Measurements from ENCODE around the gene IMPACT. TPM values are rescaled to one million over a fixed set of nuclear protein-coding genes. Genes with fewer than 3 reads are reported as not detected.

The IMPACT gene
- total and polyA plus RNA-seq, 2 of the 4 experiments (the other 2 are of a cell fraction): 11.8 to 13.8 TPM

- Histone ChIP-seq H3K56ac (ENCODE audit: extremely low read depth, insufficient read depth, low read length) (no peak overlapping the region), H4K20me1 (ENCODE audit: insufficient read depth, low read length) (no peaks in the 10 kb centered on the region), H2BK15ac (ENCODE audit: low read depth, low read length) (no peak overlapping the region), H2AK5ac (ENCODE audit: low read depth, low read length) (no peak overlapping the region), H3K9me3 (ENCODE audit: control insufficient read depth, insufficient read depth, low read length) (no peaks in the 10 kb centered on the region), H3K9ac (ENCODE audit: low read depth, low read length) (no peak overlapping the region), H3K9me1 (ENCODE audit: insufficient read depth, low read length) (no peaks in the 10 kb centered on the region), H2AFZ (replicated peaks; ENCODE audit: low read length, poor library complexity) (no peak overlapping the region), H3K18ac (ENCODE audit: low read depth, low read length) (no peak overlapping the region), H2AK9ac (replicated peaks; ENCODE audit: low read depth, low read length, poor library complexity) (no peak overlapping the region), H3K79me1 (ENCODE audit: low read depth in 1 of 2, low read length in 2 of 2) (no peaks in the 10 kb centered on the region), H3K27me3 (ENCODE audit: control insufficient read depth, insufficient read depth, low read length) (peaks cover 7% of the 10 kb centered on the region), H3K4me3 (ENCODE audit: insufficient read depth, low read depth, low read length) (no peak overlapping the region), H2BK120ac (ENCODE audit: low read depth, low read length) (no peak overlapping the region), H4K8ac (ENCODE audit: low read depth in 2 of 2, low read length in 2 of 2) (no peak overlapping the region), H3K27ac (ENCODE audit: insufficient read depth, low read length) (no peak overlapping the region), H3K4ac (ENCODE audit: low read depth, low read length) (no peak overlapping the region), H4K91ac (ENCODE audit: insufficient read depth, low read depth, low read length) (no peak overlapping the region), H2BK5ac (ENCODE audit: low read depth, low read length, poor library complexity, severe bottlenecking) (no peak overlapping the region), H2BK20ac (ENCODE audit: low read depth, low read length) (no peak overlapping the region), H3K4me2 (ENCODE audit: low read depth, low read length) (no peak overlapping the region), H3K23ac (ENCODE audit: low read depth, low read length) (no peak overlapping the region), H3K36me3 (ENCODE audit: control insufficient read depth, insufficient read depth, low read length) (no peaks in the 10 kb centered on the region), H4K5ac (ENCODE audit: low read depth, low read length) (no peak overlapping the region), H3K4me1 (ENCODE audit: control insufficient read depth, insufficient read depth, low read length) (no peaks in the 10 kb centered on the region), H3K14ac (replicated peaks; ENCODE audit: low read depth, low read length) (no peak overlapping the region)
- no peak for TF ChIP-seq CTCF (conservative IDR thresholded peaks at IDR 0.05; ENCODE audit: low read depth, low read length)
- ChIA-PET POLR2A (ENCODE audit: unreplicated experiment) (no interaction called here), CTCF (no interaction called here)
- BruUV-seq (replicated peaks): no TSS peak
- dilution Hi-C loops (cut with HindIII; ENCODE audit: low sequenced_read_pairs, unreplicated experiment): no loop called here
- ATAC-seq (ENCODE audit: low read depth) (no peak), DNase-seq (no peak)
- WGBS, 2 experiments (ENCODE audit: extremely low coverage in 2 of 2, insufficient read length in 1 of 2): 80% methylated on average over 1 of the region's 7 CpGs; no CpG with 5 or more reads in 1 of the 2 experiments
- in situ Hi-C loops (cut with MboI; ENCODE audit: low sequenced_read_pairs): no loop called here
- intact Hi-C loops (cut with micrococcal nuclease): no loop called here
These were observed 76.4 kb downstream of the IMPACT start for GRCh38 chr18:24502667-24503523.

Small RNAs within 50 kb of the gene (microRNA-seq; reads per million reads assigned to microRNA genes)
- not detected for gene RF00019 (ENCODE audit: insufficient read depth, insufficient read length)

Small RNAs within 50 kb of the gene (small RNA-seq; reads per million reads assigned to genes)
- 0 reads per million in 5 experiments for gene RF00019

Other genes with a start within 250 kb of the IMPACT start
- gene OSBPL1A, start 28.8 kb upstream of the IMPACT start, total RNA-seq (2012; rRNA removed): 50.3 and 70.4 TPM in 2 replicates
- 26.9 and 29.4 TPM in 2 replicates for gene OSBPL1A, start 28.8 kb upstream of the IMPACT start, polyA plus RNA-seq (2012; rRNA removed)
- gene HRH4, start 34.0 kb downstream of the IMPACT start, total RNA-seq (2012; rRNA removed): not detected in 2 replicates
- not detected in 2 replicates for gene HRH4, start 34.0 kb downstream of the IMPACT start, polyA plus RNA-seq (2012; rRNA removed)